Transverse colon (tissue), 4 donors: ENCODE data around the gene TMLHE. TPM values are rescaled to one million over a fixed set of nuclear protein-coding genes. Genes with fewer than 3 reads are reported as not detected.
"Not testable (repeated sequence)": the region's sequence is repeated elsewhere in the genome, so short reads cannot be mapped to it uniquely, and the experiment has no call there.

Source experiments
- DNase-seq: peaks from one replicate; pipeline ENCODE4 v3.0.0-alpha.2; 2019
- H3K27ac ChIP-seq, 4 donors: fragments of 200-600 bp; sonication (generic); 2 replicates each; pipeline ENCODE4 v1.5.1; 2016 to 2018; ENCODE audit warnings: inconsistent platforms in 4 of 4
- H3K27me3 ChIP-seq: fragments of 200-600 bp; sonication (generic); 2 replicates; pipeline ENCODE4 v1.5.1; 2017; ENCODE audit warnings: inconsistent platforms
- H3K36me3 ChIP-seq, 4 donors: fragments of 200-600 bp; sonication (generic); 2 replicates each; pipeline ENCODE4 v1.5.1; 2017 to 2019; ENCODE audit warnings: inconsistent platforms in 4 of 4
- H3K4me1 ChIP-seq, 4 donors: fragments of 200-600 bp; sonication (generic); 2 replicates each; pipeline ENCODE4 v1.5.1; 2017 to 2020; ENCODE audit warnings: inconsistent platforms in 4 of 4
- H3K4me3 ChIP-seq, 4 donors: fragments of 200-600 bp; sonication (generic); 1 replicate in 1 of 4; 2 replicates in 3 of 4; pipeline versions ENCODE4 v1.5.1 to v1.6.1; 2017 to 2019; ENCODE audit warnings: inconsistent platforms in 4 of 4
- H3K9me3 ChIP-seq, 2 donors: fragments of 200-600 bp; sonication (generic); 2 replicates each; pipeline ENCODE4 v1.5.1; 2017 to 2019; ENCODE audit warnings: inconsistent platforms in 2 of 2
- CTCF ChIP-seq, 5 experiments: fragments of 200-600 bp in 3 of 5; fragments of 450-650 bp in 2 of 5; sonication (generic) in 3 of 5; IDR thresholded peaks; 1 replicate in 2 of 5; 2 replicates in 3 of 5; pipeline ENCODE4 v1.5.1; 2016 to 2017; ENCODE audit warnings: antibody characterized with exemption in 5 of 5, inconsistent platforms in 3 of 5, mild to moderate bottlenecking in 2 of 5, moderate library complexity in 1 of 5
- EP300 ChIP-seq: sonication (generic); formaldehyde crosslinking; IDR thresholded peaks from one replicate; pipeline ENCODE4 v1.6.1; 2017; ENCODE audit warnings: antibody characterized with exemption, low read depth
- POLR2A ChIP-seq: fragments of 450-650 bp; IDR thresholded peaks from one replicate; pipeline ENCODE4 v1.6.1; 2016; ENCODE audit warnings: antibody characterized with exemption, mild to moderate bottlenecking, moderate library complexity
- POLR2AphosphoS5 ChIP-seq, 3 donors: sonication (generic); formaldehyde crosslinking; IDR thresholded peaks; one replicate each; pipeline ENCODE4 v1.6.1; 2016; ENCODE audit warnings: antibody characterized with exemption in 3 of 3
- WGBS, 2 donors: methylation state at CpG; one replicate each; pipeline ENCODE4 v1.1.5; 2018; ENCODE audit warnings: low coverage in 1 of 2; 5-methylcytosine and 5-hydroxymethylcytosine counted together
- in situ Hi-C, 4 donors: fragments of 200-750 bp; cut with MboI; loops; one replicate each; pipeline versions ENCODE4 v1.15.0 to v1.15.1; 2017; ENCODE audit warnings: low sequenced_read_pairs in 3 of 4, low pct_ligation_motif_present in 1 of 4, low pct_unique_long_range_greater_than_20kb in 1 of 4
- intact Hi-C: fragments of 100-400 bp; cut with DNase I; formaldehyde crosslinking; loops from one replicate; pipeline ENCODE4 v1.15.1; 2023; ENCODE audit warnings: low total_unique reads
- small RNA-seq, 4 donors: library from RNA; depleted of rRNA; stranded (forward); fragments of <200 nt; gene quantifications; one replicate each; pipeline ENCODE3, GENCODE V24; 2016
- total RNA-seq, 4 donors: library from RNA; depleted of rRNA; stranded (reverse); fragments of >200 nt; gene quantifications; one replicate each; pipeline ENCODE4 v1.1.0, GENCODE V29; 2016

Gene TMLHE
- total RNA-seq, 4 donors from 2014 or later = 17.5 to 32.9 (median 29.1) TPM

- H3K27ac ChIP-seq, H3K27me3 ChIP-seq, H3K9me3 ChIP-seq, H3K4me3 ChIP-seq, in situ Hi-C loops, H3K36me3 ChIP-seq, H3K4me1 ChIP-seq, intact Hi-C loops, DNase-seq: not testable (repeated sequence)
- no CpG with 5 or more reads among the region's 8 CpGs for WGBS, 2 donors
Observed at GRCh38 chrX:155460501-155460900, 152.3 kb downstream of the TMLHE start.

- H3K4me3 ChIP-seq, H3K27me3 ChIP-seq, H3K36me3 ChIP-seq, DNase-seq, H3K9me3 ChIP-seq, H3K27ac ChIP-seq, intact Hi-C loops, H3K4me1 ChIP-seq, in situ Hi-C loops: not testable (repeated sequence)
- no CpG with 5 or more reads among the region's 51 CpGs for WGBS, 2 donors
Observed at GRCh38 chrX:155458471-155458870, 154.3 kb downstream of the TMLHE start, which contains the start of gene F8A3. Gene F8A3 (minus strand): TSS chrX:155458620. CDS start chrX:155458600, 20 bp downstream.

- H3K27ac ChIP-seq, H3K4me1 ChIP-seq, intact Hi-C loops, in situ Hi-C loops, H3K4me3 ChIP-seq, H3K27me3 ChIP-seq, H3K9me3 ChIP-seq, H3K36me3 ChIP-seq, DNase-seq: not testable (repeated sequence)
- no CpG with 5 or more reads among the region's 97 CpGs for WGBS, 2 donors
Observed at GRCh38 chrX:155457761-155458447, 154.8 kb downstream of the TMLHE start.

- in situ Hi-C loops = no loop called here
- Histone ChIP-seq H3K4me1 (no peaks in the 10 kb centered on the region), H3K27me3 (no peaks in the 10 kb centered on the region), H3K9me3 (no peaks in the 10 kb centered on the region), H3K27ac (no peak overlapping the region), H3K4me3 (no peak overlapping the region), H3K36me3 (no peaks in the 10 kb centered on the region)
- intact Hi-C loops = no loop called here
- no peak for TF ChIP-seq POLR2A
- no peak for TF ChIP-seq CTCF (IDR thresholded peaks at IDR 0.05)
- TF ChIP-seq POLR2AphosphoS5 (IDR thresholded peaks at IDR 0.05) = no peak
- TF ChIP-seq EP300 = no peak
- no peak for DNase-seq
Observed at GRCh38 chrX:155441097-155441496, 171.7 kb downstream of the TMLHE start.

Small RNA genes within 50 kb of the gene (small RNA-seq; reads per million reads assigned to genes)
- 0 reads per million in 4 donors for gene MIR1184-3

Other genes with a start within 250 kb of the TMLHE start
- 10 to 100 TPM in 1 of 4 donors, 1 to 10 TPM in 1, not detected in 2; 2.1 to 90.8 TPM for gene F8A2, start 230.9 kb downstream of the TMLHE start, total RNA-seq
- gene F8A3, start 154.3 kb downstream of the TMLHE start, total RNA-seq = 10 to 100 TPM in 3 of 4 donors, not detected in 1; 15.2 to 40.8 (median 27.0) TPM
- 1 to 10 TPM in 3 of 4 donors, under 1 TPM in 1; 1.00 to 7.5 (median 2.8) TPM for gene SPRY3, start 366 bp downstream of the TMLHE start, total RNA-seq